ENCODE results near the gene HPS1. TPM values are rescaled to one million over a fixed set of nuclear protein-coding genes. Genes with fewer than 3 reads are reported as not detected.

The HPS1 gene
- polyA plus RNA-seq, 2 of the 4 experiments (the other 2 are of a cell fraction) = 25.1 to 28.2 TPM

DNA sequence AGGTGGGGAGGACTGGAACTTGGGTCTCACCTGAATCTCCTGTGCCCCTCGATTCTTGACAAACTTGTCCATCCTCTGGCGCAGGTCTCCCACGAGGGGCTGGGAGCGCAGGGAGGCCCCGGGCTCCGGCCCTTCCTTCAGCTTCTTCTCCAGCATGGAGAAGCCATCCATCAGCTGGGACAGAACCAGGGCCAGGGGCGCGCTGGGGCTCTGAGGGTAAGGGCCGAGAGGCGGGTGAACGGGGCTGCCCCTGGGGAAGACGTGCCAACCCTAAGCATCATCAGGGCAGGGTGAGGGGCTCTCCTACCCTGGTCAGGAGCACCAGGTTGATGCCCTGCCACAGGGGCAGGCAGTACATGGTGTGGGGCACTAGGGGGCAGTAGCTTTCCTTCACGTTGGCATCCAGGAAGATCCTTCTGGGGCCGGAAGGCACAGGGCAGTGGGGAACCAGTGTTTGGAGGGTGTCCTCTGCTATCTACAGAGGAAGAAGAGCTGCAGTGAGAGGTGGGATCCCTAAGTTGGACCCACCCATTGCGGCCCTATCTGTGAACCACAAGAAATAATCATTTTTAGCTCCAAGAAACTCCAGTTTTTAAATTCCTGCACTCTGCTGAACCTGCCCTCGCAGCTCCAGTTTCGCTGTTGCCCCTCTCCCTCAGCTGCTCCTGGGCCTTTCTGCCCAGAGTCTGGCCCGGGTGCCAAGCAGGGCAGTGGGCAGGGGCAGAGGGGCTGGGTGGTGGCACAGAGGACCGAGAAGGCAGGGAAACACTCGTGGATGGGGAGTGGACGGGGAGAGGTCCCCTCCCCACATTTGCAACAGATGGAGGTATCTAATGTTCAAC is 21.0 kb downstream of the HPS1 start (continued):
- peak; percentile 50 for TF ChIP-seq SMC3 (IDR thresholded peaks at IDR 0.05)
- TF ChIP-seq TFCP2L1 (CRISPR knock-in tag; IDR thresholded peaks at IDR 0.05) = no peak
- no peak for TF ChIP-seq GATA3 (IDR thresholded peaks at IDR 0.05; ENCODE audit: borderline replicate concordance)
- TF ChIP-seq RAD21 (conservative IDR thresholded peaks at IDR 0.05 in 1 of 2, IDR thresholded peaks at IDR 0.05 in 1 of 2) = peak; percentile 56 to 66
- TF ChIP-seq ZC3H11A (IDR thresholded peaks at IDR 0.05) = no peak
- TF ChIP-seq, protein P1, sequence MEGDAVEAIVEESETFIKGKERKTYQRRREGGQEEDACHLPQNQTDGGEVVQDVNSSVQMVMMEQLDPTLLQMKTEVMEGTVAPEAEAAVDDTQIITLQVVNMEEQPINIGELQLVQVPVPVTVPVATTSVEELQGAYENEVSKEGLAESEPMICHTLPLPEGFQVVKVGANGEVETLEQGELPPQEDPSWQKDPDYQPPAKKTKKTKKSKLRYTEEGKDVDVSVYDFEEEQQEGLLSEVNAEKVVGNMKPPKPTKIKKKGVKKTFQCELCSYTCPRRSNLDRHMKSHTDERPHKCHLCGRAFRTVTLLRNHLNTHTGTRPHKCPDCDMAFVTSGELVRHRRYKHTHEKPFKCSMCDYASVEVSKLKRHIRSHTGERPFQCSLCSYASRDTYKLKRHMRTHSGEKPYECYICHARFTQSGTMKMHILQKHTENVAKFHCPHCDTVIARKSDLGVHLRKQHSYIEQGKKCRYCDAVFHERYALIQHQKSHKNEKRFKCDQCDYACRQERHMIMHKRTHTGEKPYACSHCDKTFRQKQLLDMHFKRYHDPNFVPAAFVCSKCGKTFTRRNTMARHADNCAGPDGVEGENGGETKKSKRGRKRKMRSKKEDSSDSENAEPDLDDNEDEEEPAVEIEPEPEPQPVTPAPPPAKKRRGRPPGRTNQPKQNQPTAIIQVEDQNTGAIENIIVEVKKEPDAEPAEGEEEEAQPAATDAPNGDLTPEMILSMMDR (IDR thresholded peaks at IDR 0.05) = peak; percentile 68
- TF ChIP-seq CBX2 (IDR thresholded peaks at IDR 0.05; ENCODE audit: borderline replicate concordance, low read depth) = no peak
- TF ChIP-seq POLR2A (IDR thresholded peaks at IDR 0.05; ENCODE audit: low read length) = no peak
- TF ChIP-seq NFE2L2 (conservative IDR thresholded peaks at IDR 0.05; ENCODE audit: low read length) = no peak
- no peak for TF ChIP-seq CEBPB (IDR thresholded peaks at IDR 0.05)
- no peak for TF ChIP-seq ZNF302 (CRISPR knock-in tag; IDR thresholded peaks at IDR 0.05)
- TF ChIP-seq, protein P2, sequence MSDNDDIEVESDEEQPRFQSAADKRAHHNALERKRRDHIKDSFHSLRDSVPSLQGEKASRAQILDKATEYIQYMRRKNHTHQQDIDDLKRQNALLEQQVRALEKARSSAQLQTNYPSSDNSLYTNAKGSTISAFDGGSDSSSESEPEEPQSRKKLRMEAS (IDR thresholded peaks at IDR 0.05) = no peak
- no peak for TF ChIP-seq TP53 (CRISPR knock-in tag; IDR thresholded peaks at IDR 0.05)
- TF ChIP-seq RNF2 (IDR thresholded peaks at IDR 0.05; ENCODE audit: borderline replicate concordance, low read depth) = no peak
- TF ChIP-seq, protein P3, sequence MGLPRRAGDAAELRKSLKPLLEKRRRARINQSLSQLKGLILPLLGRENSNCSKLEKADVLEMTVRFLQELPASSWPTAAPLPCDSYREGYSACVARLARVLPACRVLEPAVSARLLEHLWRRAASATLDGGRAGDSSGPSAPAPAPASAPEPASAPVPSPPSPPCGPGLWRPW (IDR thresholded peaks at IDR 0.05) = no peak
- TF ChIP-seq FOSB (CRISPR knock-in tag; IDR thresholded peaks at IDR 0.05) = no peak
- TF ChIP-seq, protein P4, sequence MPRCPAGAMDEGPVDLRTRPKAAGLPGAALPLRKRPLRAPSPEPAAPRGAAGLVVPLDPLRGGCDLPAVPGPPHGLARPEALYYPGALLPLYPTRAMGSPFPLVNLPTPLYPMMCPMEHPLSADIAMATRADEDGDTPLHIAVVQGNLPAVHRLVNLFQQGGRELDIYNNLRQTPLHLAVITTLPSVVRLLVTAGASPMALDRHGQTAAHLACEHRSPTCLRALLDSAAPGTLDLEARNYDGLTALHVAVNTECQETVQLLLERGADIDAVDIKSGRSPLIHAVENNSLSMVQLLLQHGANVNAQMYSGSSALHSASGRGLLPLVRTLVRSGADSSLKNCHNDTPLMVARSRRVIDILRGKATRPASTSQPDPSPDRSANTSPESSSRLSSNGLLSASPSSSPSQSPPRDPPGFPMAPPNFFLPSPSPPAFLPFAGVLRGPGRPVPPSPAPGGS (IDR thresholded peaks at IDR 0.05) = no peak
- no peak for TF ChIP-seq RFX5 (IDR thresholded peaks at IDR 0.05)

DNA sequence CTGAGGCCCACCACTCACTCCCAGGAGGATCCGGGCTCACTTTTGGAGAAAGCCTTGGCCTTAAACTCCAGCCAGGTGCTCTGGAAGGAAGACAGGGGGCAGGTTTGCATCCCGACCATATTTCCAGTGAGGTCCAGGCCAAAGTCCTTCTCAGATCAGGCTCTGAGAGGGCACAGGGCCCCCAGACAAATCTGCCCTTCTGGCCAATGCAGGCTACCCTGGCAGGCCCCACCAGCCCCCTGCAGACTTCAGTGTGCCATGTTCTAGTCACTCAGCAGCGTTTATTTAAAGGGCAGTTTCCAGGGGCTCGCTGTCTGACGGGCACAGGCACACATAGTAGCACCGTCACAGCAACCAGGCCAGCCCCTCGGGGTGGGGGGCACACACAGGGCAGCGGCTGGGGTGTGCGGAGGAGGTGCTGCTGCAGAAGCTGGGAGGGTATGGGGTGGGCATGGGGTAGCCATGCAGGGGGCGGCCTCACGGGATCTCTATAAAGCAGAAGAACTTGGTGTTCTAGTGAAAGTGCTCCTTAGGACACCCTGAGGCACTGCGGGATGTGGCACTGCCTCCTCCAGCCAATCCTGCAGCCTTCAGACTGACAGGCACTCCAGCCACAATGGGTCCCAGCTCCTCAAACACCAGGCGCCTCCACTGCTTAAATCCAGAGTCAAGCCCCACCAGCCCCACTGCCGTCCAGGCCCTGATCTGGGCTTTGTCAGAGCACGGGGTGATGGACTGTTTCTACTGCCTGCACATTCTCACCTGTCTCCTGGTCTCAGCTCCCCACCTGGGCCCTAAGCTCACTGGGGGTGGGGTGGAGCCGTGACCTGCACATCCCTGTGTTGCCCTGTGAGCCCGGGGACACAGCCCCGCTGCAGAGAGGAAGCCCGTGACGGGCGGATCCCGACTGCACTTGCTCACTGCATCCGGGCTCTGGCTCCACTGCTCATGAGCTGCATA is 22.2 kb downstream of the HPS1 start:
- H3K27ac ChIP-seq = no peak overlapping the region
- FAIRE-seq (no peak), DNase-seq (ENCODE audit: low read depth in 1 of 2, low spot score in 1 of 2) (no peak), ATAC-seq (no peak)
- no peak overlapping the region for H3K4me3 ChIP-seq
- POLR2A ChIA-PET = no interaction called here
- H3K4me2 ChIP-seq = no peak overlapping the region
- CTCF ChIA-PET = interaction anchor here (0.7 to 2.7 kb wide), 20 partner anchors 9 to 957 kb away, joined by 3 to 23 read pairs (median 5); partner anchors contain the start of gene PYROXD2
- no peaks in the 10 kb centered on the region for H3K9me3 ChIP-seq
- WGBS (ENCODE audit: missing lambda C conversion rate) = 90% methylated on average over 15 of the region's 23 CpGs
- H3K4me1 ChIP-seq = no peaks in the 10 kb centered on the region
- TF ChIP-seq HOXB5 (CRISPR knock-in tag; IDR thresholded peaks at IDR 0.05) = no peak
- no peak for TF ChIP-seq HDAC2 (IDR thresholded peaks at IDR 0.05)
- TF ChIP-seq CBX8 (IDR thresholded peaks at IDR 0.05) = no peak
- TF ChIP-seq JUNB (IDR thresholded peaks at IDR 0.05) = no peak
- no peak for TF ChIP-seq HEYL (CRISPR knock-in tag; IDR thresholded peaks at IDR 0.05)
- no peak for TF ChIP-seq NFE2L2 (conservative IDR thresholded peaks at IDR 0.05; ENCODE audit: low read length)
- TF ChIP-seq RFX5 (IDR thresholded peaks at IDR 0.05) = no peak
- TF ChIP-seq, protein P5, sequence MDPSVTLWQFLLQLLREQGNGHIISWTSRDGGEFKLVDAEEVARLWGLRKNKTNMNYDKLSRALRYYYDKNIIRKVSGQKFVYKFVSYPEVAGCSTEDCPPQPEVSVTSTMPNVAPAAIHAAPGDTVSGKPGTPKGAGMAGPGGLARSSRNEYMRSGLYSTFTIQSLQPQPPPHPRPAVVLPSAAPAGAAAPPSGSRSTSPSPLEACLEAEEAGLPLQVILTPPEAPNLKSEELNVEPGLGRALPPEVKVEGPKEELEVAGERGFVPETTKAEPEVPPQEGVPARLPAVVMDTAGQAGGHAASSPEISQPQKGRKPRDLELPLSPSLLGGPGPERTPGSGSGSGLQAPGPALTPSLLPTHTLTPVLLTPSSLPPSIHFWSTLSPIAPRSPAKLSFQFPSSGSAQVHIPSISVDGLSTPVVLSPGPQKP (IDR thresholded peaks at IDR 0.05; ENCODE audit: low read depth, low read length) = no peak
- TF ChIP-seq, protein P1 (IDR thresholded peaks at IDR 0.05) = no peak
- no peak for TF ChIP-seq ZC3H11A (IDR thresholded peaks at IDR 0.05)
- TF ChIP-seq, protein P6, sequence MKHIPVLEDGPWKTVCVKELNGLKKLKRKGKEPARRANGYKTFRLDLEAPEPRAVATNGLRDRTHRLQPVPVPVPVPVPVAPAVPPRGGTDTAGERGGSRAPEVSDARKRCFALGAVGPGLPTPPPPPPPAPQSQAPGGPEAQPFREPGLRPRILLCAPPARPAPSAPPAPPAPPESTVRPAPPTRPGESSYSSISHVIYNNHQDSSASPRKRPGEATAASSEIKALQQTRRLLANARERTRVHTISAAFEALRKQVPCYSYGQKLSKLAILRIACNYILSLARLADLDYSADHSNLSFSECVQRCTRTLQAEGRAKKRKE (CRISPR knock-in tag; IDR thresholded peaks at IDR 0.05; ENCODE audit: low read depth) = no peak
- TF ChIP-seq MYC (IDR thresholded peaks at IDR 0.05; ENCODE audit: borderline replicate concordance, low read length) = no peak
- no peak for TF ChIP-seq HOXA7 (CRISPR knock-in tag; IDR thresholded peaks at IDR 0.05)
- no peak for TF ChIP-seq ZFP36 (IDR thresholded peaks at IDR 0.05; ENCODE audit: borderline replicate concordance, partially characterized antibody)

All from A549 (cell line).